NCI-H1694 (cell line): ENCODE measurements around the gene ITPK1.
A peak's percentile ranks its signal among the peaks of the same experiment; 100 is the strongest.

Experiments
- DNase-seq: peaks from one replicate; lab custom pipeline; 2025; lab: John Stamatoyannopoulos, UW

ITPK1 gene

GRCh38 chr14:92970271-92970670 lies 145.5 kb downstream of the ITPK1 start:
- DNase-seq: no peak

GRCh38 chr14:92969871-92970270 lies 145.9 kb downstream of the ITPK1 start:
- no peak for DNase-seq

DNA sequence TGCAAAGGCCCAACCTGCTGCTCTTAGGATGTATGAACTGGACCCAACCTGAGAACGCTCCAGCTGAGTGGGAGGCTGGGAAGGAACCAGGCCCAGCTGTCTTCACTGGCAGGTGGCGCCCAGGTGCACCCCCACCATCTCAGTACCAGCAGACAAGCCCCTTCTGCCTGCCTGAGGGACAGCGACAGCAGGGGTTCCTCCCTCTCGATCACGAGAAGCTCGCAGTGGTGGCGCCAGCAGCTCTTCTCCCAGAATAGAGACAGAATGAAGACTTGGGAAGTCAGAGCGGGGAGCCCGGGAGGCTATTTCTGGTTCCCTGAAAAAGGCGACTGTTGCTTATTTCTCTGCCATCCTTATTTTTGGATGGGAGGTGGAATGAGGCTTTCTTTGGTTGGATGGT lies 146.3 kb downstream of the ITPK1 start:
- DNase-seq: no peak

- DNase-seq: no peak
Measured at GRCh38 chr14:92968291-92969020, 147.3 kb downstream of the ITPK1 start.

GRCh38 chr14:92967346-92967926 lies 148.3 kb downstream of the ITPK1 start:
- DNase-seq: no peak

DNA sequence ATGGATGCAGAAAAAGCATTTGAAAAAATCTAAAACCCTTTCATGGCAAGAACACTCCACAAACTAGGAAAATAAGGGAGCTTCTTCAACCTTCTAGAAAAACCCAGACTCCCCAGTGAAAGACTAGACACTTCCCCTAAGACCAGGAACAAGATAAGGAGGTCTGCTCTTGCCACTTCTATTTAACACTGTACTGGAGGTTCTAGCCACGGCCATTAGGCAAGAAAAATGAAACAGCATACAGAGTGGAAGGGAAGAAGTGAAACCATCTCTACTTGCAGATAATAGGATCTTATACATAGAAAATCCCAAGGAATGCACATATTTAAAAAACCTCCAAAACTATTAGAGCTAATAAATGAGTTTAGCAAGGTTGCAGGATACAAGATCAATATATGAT lies 150.4 kb downstream of the ITPK1 start:
- DNase-seq: no peak

DNA sequence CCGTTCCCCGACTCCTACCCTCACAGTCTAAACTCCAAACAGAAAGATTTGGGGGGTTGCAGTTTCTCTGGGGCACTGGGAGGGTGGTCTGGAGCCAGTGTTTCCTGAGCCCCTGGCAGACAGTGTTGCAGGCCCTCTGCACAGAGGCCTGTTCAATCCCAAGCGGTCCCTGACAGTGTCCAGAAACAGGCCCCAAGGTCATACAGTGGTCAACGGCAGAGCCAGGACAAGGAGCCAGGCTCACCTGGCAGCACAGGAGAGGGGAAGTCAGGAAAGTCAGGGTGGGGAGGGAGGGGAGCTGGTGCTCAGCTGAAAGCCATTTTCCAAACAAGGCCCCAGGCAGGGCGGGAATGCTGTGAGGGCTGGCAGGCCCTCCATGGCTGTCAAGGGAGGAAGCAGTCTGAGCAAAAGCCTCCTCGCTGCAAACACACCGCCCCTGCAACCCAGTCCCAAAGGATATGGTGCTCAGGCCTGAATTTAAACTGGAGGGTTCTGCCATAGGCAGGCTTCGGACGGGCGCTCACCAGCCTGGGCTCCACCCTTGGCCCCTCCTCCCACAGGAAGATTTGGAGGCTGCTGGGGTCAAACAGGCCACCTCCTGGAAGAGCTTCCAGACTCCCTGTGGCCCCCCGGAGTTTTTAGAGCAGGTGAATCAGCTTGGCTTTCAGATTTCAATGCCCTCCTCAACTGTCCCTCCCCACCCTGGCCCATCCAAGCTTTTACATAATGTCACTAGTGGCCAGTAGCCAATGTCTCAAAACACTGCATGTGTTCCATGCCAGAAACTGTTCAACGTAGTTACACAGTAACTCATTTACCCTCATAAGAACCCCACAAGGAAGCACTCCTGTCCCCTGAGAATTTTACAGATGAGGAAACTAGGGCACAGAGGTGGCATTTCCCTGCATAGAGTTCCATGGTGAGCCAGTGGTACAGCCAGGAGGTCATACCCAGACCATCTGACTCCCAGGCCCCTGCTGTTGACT lies 151.3 kb downstream of the ITPK1 start:
- DNase-seq: no peak

GRCh38 chr14:92963301-92964123 lies 152.2 kb downstream of the ITPK1 start:
- DNase-seq: no peak

DNA sequence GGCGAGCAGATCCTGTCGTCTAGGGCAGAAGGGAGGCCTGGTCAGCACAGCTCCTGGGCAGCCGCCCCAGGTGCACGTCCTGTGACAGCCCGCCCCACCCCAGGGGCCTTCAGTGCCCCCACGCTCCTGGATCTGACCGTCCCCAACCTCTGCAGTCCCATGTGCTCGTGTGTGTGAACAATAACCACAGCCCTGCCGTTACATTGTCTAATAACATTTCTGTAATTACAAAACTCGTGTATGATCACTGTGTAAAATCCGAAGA lies 153.0 kb downstream of the ITPK1 start:
- DNase-seq: no peak

- no peak for DNase-seq
Measured at GRCh38 chr14:92962031-92962830, 153.5 kb downstream of the ITPK1 start.

GRCh38 chr14:92961567-92961855 lies 154.2 kb downstream of the ITPK1 start:
- DNase-seq: no peak

DNA sequence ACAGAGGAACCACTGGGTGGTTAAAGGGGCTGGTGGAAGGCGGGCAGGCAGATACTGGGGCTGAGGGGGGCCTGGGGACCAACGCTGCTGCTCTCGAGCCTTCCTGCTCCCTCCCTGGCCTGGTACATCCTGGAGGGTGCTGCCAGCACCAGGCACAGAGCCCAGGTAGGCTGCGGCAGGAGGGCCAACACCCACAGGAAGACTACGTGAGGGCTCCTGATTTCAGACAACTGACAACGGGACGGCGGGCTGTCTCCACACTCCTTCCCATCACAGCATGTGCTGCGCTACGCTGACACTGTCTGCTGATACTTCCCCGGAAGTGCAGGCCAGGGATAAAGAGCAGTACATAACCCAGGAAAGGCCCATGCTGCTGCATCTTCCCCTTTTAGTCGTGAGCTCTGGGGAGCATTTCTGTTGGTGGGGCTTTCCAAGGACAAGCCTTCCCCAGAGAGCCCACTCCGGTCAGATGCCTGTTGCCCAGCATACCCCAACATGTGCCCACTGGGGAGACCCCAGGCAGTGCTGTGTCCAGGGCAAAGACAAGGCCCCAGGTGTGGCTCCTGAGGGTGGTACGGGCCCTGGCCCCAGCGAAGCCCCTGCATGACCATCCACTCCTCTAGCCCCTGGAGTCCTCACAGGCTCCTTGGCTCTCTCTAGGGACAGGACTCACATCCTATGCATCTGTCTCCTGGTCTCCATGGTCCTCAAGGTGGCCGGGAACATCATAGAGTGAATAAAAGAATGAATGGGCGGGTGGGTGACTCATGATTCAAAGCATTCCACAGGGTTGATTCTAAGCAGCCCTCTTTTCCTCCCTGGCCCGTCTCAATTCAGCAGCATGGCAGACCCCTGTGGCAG lies 154.8 kb downstream of the ITPK1 start:
- DNase-seq: no peak

DNA sequence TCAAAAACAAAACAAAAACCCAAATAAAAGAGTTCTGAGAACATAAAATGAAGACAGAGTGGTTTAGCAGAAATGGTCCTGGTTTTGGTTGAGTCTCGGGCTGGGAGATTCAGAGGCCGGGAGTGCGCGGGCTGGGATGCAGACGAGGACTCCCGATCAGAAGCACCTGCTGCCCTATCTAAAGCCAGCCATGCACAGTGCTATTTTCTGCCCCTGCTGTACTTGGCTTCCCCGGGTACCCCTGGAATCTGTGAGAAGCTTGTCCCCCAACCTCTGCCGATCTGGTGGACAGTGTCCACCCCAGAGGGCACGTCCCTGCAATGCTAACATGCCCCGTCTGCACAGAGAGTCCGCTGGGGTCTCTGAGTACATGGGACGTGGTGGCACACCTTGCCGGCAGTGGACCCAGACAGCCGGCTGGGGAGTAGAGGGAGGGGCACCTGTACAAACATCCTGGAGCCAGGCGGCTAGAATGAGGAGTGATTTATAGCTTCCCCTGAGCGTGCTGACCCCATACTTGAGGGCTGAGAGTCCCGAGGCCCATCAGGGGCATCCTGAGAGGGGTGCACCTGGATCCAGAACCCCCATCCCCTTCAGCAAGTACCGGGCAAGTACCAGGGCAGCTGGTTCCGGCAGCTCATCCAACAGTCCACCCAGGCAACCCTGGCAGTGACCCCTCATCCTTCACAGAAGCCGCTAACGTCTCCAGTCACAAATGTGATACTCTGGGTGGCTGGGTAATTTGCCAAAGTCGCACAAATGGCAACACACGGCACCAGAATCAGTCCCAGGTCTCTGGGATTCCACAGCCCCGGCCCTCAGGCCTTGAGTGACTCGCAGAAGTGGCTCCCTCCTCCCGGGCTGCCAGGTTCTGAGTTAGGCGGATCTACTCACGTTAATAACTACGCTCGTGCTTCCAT lies 155.7 kb downstream of the ITPK1 start:
- DNase-seq: no peak

GRCh38 chr14:92959189-92959531 lies 156.6 kb downstream of the ITPK1 start:
- DNase-seq: peak; percentile 75

GRCh38 chr14:92958373-92959188 lies 157.1 kb downstream of the ITPK1 start:
- no peak for DNase-seq

GRCh38 chr14:92956961-92957360 lies 158.8 kb downstream of the ITPK1 start:
- DNase-seq: peak; percentile 42

GRCh38 chr14:92955381-92955780 lies 160.3 kb downstream of the ITPK1 start:
- DNase-seq: no peak

DNA sequence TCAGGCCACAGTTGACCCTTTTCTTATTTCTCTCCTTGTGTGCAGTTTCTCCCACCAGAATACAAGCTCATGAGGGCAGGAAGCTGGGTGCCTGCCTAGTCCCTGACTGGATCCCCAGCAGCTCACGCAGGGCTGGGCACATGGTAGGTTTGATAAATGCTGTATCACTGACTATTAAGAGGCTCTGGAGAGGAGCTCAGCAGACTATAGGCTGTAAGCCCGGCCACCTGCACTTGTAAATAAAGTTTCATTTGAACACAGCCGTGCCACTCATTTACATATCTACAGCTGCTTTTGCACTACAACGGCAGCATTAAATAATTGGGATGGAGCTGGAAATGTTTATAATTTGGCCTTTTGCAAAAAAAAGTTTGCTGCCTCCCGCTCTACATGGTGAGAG lies 160.8 kb downstream of the ITPK1 start:
- DNase-seq: no peak

DNA sequence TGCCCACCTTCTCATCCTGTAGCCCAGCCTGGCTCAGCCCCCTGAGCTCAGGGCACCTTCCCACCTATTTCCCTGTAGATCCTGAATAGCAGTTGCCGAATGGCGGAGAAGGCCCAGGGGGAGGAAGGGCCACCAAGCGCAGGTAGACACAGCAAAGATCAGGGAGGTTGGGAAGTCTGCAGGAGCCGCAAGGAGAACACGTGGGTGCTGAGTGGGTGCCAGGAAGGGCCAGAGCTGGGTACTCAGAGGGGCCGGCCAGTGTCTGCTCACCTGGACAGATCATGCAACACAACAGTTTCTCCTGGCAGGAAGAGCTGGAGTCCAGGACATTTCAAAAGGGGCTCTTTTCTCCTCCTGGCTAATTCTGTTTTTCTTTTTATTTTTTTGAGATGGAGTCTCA lies 162.2 kb downstream of the ITPK1 start:
- no peak for DNase-seq
